Right cardiac atrium (tissue), 5 donors: ENCODE measurements around the gene RRBP1. TPM values are rescaled to one million over a fixed set of nuclear protein-coding genes. Genes with fewer than 3 reads are reported as not detected.

Source experiments
- ATAC-seq, 2 donors: fragments of 200-7000 bp; cut with Tn5 transposase; one replicate each; pipeline versions ENCODE4 v1.8.0 to v1.9.1; 2020; ENCODE audit warnings: moderate library complexity in 2 of 2, mild to moderate bottlenecking in 1 of 2
- DNase-seq, 3 donors: peaks; one replicate each; pipeline ENCODE4 v3.0.0-alpha.2; 2020
- H3K27ac ChIP-seq: one replicate; pipeline ENCODE4 v1.5.1; 2013; ENCODE audit warnings: mild to moderate bottlenecking, low read length, control low read depth, moderate library complexity
- H3K27me3 ChIP-seq: one replicate; pipeline ENCODE4 v1.6.1; 2013; ENCODE audit not compliant: control insufficient read depth, insufficient read depth
- H3K4me1 ChIP-seq: one replicate; pipeline ENCODE4 v1.6.1; 2013; ENCODE audit warnings: low read length; ENCODE audit not compliant: control insufficient read depth, insufficient read depth
- H3K4me3 ChIP-seq: one replicate; pipeline ENCODE4 v1.5.1; 2013; ENCODE audit warnings: low read length, control low read depth
- H3K9me3 ChIP-seq: one replicate; pipeline ENCODE4 v1.6.1; 2013; ENCODE audit warnings: low read length; ENCODE audit not compliant: control insufficient read depth
- WGBS: extraction: QIAGEN DNeasy Blood & Tissue Kit; methylation state at CpG from one replicate; pipeline ENCODE4 v1.1.7; 2013; 5-methylcytosine and 5-hydroxymethylcytosine counted together
- intact Hi-C, 4 donors: fragments of 100-400 bp; cut with DNase I; formaldehyde crosslinking; loops; one replicate each; pipeline versions ENCODE4 v1.11.0 to v1.14.0; 2022 to 2023
- polyA plus RNA-seq: library from polyadenylated mRNA; stranded (reverse); fragments of 200-250 nt; gene quantifications from one replicate; pipeline ENCODE4 v1.2.3, GENCODE V29; 2013
- total RNA-seq, 4 donors: library from RNA; stranded (reverse); fragmentation: NEBNext Ultra II Directional; extraction: Animal tissue kit (Norgen Biotek cat#: 25700); gene quantifications; one replicate each; pipeline ENCODE4 v1.2.1, GENCODE V29; 2021
- donor health status: healthy with polysubstance abuse.
- donor health status: DM: no; HTN: yes; CAD: no.
- donor health status: DM: no; HTN: no; CAD: no.
- donor health status: DM: no; HTN: yes; CAD: no; lungs with severe emphysema.
- donor health status: DM: yes; HTN: yes; CAD: no.

The RRBP1 gene
- total and polyA plus RNA-seq, 5 donors = 38.2 to 120 (median 55.6) TPM

GRCh38 chr20:17675519-17676377 lies 6.3 kb downstream of the RRBP1 start:
- H3K4me3 ChIP-seq = no peak overlapping the region
- ATAC-seq = no peak

DNA sequence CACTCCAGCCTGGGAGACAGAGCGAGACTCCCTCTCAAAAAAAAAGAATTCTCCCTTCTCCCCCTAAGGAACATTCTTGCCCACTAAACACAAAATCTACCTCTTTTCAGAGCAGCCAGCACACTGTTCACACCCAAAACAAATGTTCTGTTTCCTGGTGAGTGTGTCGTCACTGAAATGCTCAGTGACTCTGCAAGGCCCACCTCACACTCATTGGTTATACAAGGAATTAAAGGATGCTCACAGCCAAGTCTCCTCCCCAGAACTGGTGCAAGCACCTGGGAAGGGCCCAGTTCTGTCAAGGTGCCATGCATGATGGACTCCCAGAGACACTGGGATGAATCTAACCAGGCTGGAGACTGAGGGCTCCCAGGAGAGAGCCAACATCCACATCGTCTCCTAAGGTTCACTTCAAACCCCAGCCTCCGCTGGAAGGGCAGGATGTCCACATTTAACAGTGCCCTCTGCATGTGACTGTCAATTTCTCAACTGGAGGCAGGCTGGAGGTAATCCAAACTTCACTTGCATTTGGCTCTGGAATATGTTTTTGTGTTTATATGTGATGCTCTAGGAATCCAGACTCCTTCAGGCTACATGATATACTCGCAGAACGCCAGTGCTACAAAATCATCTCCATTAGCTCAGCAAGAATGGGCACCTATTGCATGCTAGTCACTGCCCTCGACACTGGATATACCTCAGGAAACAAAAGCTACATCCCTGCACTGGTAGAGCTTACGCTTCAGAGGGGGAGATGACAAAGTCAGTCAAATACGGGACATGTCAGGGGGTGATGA lies 7.1 kb downstream of the RRBP1 start:
- Histone ChIP-seq H3K4me3 (no peak overlapping the region), H3K9me3 (no peaks in the 10 kb centered on the region), H3K4me1 (peaks cover 10% of the 10 kb centered on the region), H3K27me3 (no peaks in the 10 kb centered on the region), H3K27ac (no peak overlapping the region)
- 47% methylated on average over 9 of the region's 9 CpGs for WGBS
- intact Hi-C loops = no loop called here
- DNase-seq (peak in 1 of 3 donors; percentile 51), ATAC-seq (peak; percentile 19 to 45)

More at GRCh38 chr20:17675519-17676377, 6.3 kb downstream of the RRBP1 start:
- no peak overlapping the region for H3K27ac ChIP-seq
- DNase-seq = peak in 1 of 3 donors; percentile 36
- peaks cover 14% of the 10 kb centered on the region for H3K4me1 ChIP-seq
- H3K27me3 ChIP-seq = no peaks in the 10 kb centered on the region
- intact Hi-C loops = no loop called here
- 82% methylated on average over 13 of the region's 13 CpGs for WGBS
- no peaks in the 10 kb centered on the region for H3K9me3 ChIP-seq

GRCh38 chr20:17673084-17673483 lies 9.0 kb downstream of the RRBP1 start:
- 80% methylated on average over 7 of the region's 7 CpGs for WGBS
- Histone ChIP-seq H3K4me1 (peaks cover 8% of the 10 kb centered on the region), H3K4me3 (no peak overlapping the region), H3K9me3 (no peaks in the 10 kb centered on the region), H3K27ac (no peak overlapping the region), H3K27me3 (no peaks in the 10 kb centered on the region)
- DNase-seq (peak in 1 of 3 donors; percentile 20), ATAC-seq (no peak)
- intact Hi-C loops = no loop called here

DNA sequence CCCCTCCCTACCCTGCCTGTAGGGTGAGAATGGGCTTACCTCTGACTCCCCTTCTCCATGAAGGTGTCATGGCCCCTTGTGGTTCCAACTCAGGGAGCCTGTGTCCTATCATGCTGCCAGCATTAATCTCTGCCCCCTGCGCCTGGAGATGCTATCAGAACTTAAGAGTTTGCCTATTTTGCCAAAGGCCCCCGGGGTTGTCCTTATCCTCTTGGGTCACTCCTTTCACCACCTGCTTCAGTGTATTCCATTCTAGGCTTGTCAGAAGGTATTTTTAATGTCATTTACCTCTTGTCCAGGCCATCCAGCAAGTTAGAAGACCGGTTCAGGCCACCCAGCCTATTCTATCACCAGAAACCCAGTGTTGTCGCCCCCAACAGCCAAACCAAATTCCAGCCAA lies 10.5 kb downstream of the RRBP1 start:
- H3K4me1 ChIP-seq = peaks cover 8% of the 10 kb centered on the region

DNA sequence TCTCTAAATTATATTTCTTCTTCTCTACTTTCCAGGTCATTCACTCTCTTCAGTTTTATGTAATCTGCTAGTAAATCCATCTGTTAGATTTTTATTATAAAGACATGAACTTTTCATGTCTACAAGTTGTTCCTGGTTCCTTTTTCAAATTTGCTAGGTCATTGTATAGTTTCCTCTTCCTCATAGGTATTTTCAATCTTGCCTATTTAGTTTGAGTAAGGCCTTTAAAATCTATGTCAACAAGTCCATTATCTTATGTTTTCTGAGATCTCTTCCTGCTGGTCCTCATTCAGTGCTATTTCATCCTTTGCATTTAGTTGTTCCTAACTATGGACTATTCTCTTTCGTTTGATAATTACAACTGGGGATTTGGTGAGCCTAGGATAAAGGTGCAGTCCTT lies 11.0 kb downstream of the RRBP1 start:
- H3K4me3 ChIP-seq = no peak overlapping the region
- 71% methylated on average over 1 of the region's 1 CpG for WGBS
- H3K4me1 ChIP-seq = peaks cover 8% of the 10 kb centered on the region
- H3K9me3 ChIP-seq = no peaks in the 10 kb centered on the region
- H3K27ac ChIP-seq = no peak overlapping the region
- ATAC-seq (no peak), DNase-seq (no peak)
- intact Hi-C loops = no loop called here
- no peaks in the 10 kb centered on the region for H3K27me3 ChIP-seq

More for the DNA sequence above, 10.5 kb downstream of the RRBP1 start:
- H3K27ac ChIP-seq = no peak overlapping the region
- ATAC-seq (no peak), DNase-seq (no peak)
- H3K4me3 ChIP-seq = no peak overlapping the region
- no peaks in the 10 kb centered on the region for H3K27me3 ChIP-seq
- WGBS = 70% methylated on average over 4 of the region's 4 CpGs
- intact Hi-C loops = no loop called here
- H3K9me3 ChIP-seq = no peaks in the 10 kb centered on the region

GRCh38 chr20:17669306-17669931 lies 12.6 kb downstream of the RRBP1 start:
- H3K9me3 ChIP-seq = no peaks in the 10 kb centered on the region
- DNase-seq (no peak), ATAC-seq (no peak)
- H3K27ac ChIP-seq = no peak overlapping the region
- 81% methylated on average over 12 of the region's 12 CpGs for WGBS
- intact Hi-C loops = no loop called here
- no peaks in the 10 kb centered on the region for H3K27me3 ChIP-seq
- H3K4me3 ChIP-seq = no peak overlapping the region
- no peaks in the 10 kb centered on the region for H3K4me1 ChIP-seq

GRCh38 chr20:17668432-17668831 lies 13.6 kb downstream of the RRBP1 start:
- WGBS = 96% methylated on average over 3 of the region's 3 CpGs
- DNase-seq = no peak
- no peaks in the 10 kb centered on the region for H3K27me3 ChIP-seq
- no peaks in the 10 kb centered on the region for H3K4me1 ChIP-seq
- no peak for ATAC-seq
- H3K27ac ChIP-seq = no peak overlapping the region
- intact Hi-C loops = no loop called here
- H3K9me3 ChIP-seq = no peaks in the 10 kb centered on the region
- no peak overlapping the region for H3K4me3 ChIP-seq

DNA sequence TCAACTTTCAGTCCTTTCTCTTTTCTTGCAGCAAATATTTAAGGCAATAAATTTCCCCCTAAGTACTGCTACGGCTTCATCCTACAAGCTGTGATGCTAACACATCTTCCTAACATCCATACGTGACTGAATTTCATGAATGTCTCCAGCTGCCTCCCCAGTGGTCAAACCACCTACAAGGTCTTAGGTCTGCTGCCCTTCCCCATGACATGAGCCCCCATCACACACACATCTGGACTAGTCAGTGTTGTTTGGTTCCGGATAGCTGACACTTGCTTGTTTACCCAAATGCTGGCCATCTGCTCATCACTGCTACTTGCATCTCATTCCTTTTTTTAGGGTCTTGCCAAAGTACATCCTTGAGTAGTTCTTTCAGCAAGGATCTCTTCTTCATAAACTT lies 14.6 kb downstream of the RRBP1 start:
- H3K27me3 ChIP-seq = no peaks in the 10 kb centered on the region
- intact Hi-C loops = no loop called here
- no peak overlapping the region for H3K4me3 ChIP-seq
- ATAC-seq (no peak), DNase-seq (no peak)
- no peaks in the 10 kb centered on the region for H3K9me3 ChIP-seq
- 85% methylated on average over 3 of the region's 3 CpGs for WGBS
- H3K27ac ChIP-seq = no peak overlapping the region
- H3K4me1 ChIP-seq = peaks cover 5% of the 10 kb centered on the region

DNA sequence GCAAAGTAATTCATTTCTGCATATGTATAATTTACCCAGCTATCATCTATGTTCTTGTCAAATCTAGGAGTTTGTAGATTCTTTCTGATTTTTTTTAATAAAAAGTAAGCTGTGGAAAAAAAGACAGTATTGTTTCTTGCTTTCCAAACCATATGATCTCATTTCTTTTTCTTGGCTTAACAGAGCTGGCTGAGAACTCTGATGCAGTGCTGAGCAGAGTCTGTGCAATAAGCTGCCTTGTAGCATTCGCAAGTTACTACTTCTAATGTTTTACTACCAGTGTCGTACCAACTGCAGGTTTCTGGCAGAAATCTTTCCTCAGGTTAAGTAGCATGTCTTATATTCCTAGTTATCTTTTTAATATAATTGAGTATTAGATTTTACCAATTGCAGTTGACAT lies 15.6 kb downstream of the RRBP1 start:
- H3K4me1 ChIP-seq = peaks cover 8% of the 10 kb centered on the region
- 53% methylated on average over 2 of the region's 2 CpGs for WGBS
- peak; percentile 60 to 70 for ATAC-seq

DNA sequence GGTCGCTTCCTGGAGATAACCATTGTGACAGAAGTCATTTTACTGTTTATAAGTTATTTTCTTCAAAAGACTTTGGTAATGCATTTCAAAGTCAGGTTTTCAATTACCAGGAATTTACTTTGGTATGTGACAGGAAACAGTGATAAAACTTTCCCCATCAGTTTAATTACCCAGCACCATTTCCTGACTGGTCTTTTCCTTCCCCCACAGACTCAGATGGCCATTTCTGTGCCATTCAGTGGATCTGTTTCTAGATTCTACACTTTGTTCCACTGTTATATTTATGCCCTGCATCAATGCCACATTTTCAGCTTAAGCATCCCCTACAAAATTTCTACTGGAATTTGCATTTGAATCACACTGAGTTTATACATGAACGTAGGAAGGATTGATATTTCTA lies 16.3 kb downstream of the RRBP1 start:
- Histone ChIP-seq H3K27me3 (no peaks in the 10 kb centered on the region), H3K4me3 (no peak overlapping the region), H3K27ac (no peak overlapping the region), H3K4me1 (peaks cover 10% of the 10 kb centered on the region), H3K9me3 (no peaks in the 10 kb centered on the region)
- no peak for DNase-seq
- no peak for ATAC-seq
- 67% methylated on average over 2 of the region's 2 CpGs for WGBS
- intact Hi-C loops = no loop called here

More for the DNA sequence above, 15.6 kb downstream of the RRBP1 start:
- Histone ChIP-seq H3K9me3 (no peaks in the 10 kb centered on the region), H3K27ac (no peak overlapping the region), H3K27me3 (no peaks in the 10 kb centered on the region), H3K4me3 (no peak overlapping the region)
- DNase-seq = peak in 1 of 3 donors; percentile 11
- intact Hi-C loops = no loop called here
